Activated T-cell treated with anti-CD3 and anti-CD28 coated beads for 4 hours (primary cell): ENCODE data around the gene CES2.
A peak's percentile ranks its signal among the peaks of the same experiment; 100 is the strongest.
"Not testable (repeated sequence)": the region's sequence is repeated elsewhere in the genome, so short reads cannot be mapped to it uniquely, and the experiment has no call there.

ENCODE experiments used
- DNase-seq: peaks from one replicate; pipeline ENCODE4 v3.0.0-alpha.2; 2020

Gene CES2

DNA sequence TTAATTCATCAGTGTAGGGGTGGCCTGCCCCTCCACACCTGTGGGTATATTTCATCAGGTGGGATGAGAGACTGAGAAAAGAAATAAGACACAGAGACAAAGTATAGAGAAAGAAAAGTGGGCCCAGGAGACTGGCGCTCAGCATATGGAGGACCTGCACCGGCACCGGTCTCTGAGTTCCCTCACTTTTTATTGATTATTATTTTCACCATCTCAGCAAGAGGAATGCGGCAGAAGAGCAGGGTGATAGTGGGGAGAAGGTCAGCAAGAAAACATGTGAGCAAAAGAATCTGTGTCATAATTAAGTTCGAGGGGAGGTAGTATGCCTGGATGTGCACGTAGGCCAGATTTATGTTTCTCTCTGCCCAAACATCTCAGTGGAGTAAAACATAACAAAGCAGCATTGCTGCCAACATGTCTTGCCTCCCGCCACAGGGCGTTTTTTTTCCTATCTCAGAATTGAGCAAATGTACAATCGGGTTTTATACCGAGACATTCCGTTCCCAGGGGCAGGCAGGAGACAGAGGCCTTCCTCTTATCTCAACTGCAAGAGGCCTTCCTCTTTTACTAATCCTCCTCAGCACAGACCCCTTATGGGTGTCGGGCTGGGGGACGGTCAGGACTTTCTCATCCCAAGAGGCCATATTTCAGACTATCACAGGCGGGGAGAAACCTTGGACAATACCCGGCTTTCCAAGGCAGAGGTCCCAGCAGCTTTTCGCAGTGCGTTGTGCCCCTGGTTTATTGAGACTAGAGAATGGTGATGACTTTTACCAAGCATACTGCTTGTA is 20.2 kb downstream of the CES2 start:
- DNase-seq: not testable (repeated sequence)

GRCh38 chr16:66956154-66956457 is 20.8 kb downstream of the CES2 start:
- not testable (repeated sequence) for DNase-seq

DNA sequence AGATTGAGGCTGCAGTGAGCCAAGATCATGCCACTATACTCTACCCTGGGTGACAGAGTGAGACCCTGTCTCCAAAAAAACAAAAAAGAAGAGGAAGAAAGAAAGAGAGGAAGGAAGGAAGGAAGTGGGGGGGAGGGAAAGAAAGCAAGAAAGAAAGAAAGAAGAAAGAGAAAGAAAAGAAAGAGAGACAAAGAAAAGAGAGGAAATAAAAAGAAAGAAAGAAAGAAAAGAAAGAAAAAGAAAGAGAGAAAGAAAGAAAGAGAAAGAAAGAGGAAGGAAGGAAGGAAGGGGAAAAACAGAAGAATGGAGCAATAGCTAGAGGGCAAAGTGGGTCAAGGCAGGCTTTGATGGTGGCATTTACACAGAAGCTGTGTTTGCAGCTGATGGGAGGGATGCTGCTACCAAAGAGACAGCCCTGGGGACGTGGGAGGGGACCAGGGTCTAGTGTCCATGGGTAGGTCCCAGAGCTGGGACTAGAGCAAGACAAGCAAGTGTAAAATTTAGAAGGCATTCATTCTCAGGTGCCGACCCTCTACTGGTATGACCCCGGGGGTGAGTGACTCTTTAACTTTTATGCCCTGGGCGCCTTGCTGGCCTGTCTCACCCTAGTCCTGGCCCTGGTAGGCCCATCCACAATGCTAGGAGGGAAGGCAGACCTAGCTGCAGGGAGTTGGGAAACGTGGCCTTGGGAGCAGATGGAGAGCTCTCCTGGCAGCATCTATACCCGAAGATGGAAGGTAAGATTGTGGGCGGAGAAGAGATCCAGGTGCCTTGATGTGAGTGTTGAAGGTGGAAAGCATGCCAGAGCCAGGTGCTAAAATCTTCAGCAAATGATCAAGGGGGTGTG is 23.8 kb downstream of the CES2 start:
- DNase-seq: no peak

GRCh38 chr16:66959704-66960161 is 24.4 kb downstream of the CES2 start:
- no peak for DNase-seq

- no peak for DNase-seq
Observed at GRCh38 chr16:66960270-66960669, 25.0 kb downstream of the CES2 start.

GRCh38 chr16:66961065-66961744 is 25.9 kb downstream of the CES2 start, which contains the start of gene CES3:
CES3 (plus strand) TSS chr16:66961266; CDS start chr16:66961308, 42 bp downstream.
- DNase-seq: no peak

DNA sequence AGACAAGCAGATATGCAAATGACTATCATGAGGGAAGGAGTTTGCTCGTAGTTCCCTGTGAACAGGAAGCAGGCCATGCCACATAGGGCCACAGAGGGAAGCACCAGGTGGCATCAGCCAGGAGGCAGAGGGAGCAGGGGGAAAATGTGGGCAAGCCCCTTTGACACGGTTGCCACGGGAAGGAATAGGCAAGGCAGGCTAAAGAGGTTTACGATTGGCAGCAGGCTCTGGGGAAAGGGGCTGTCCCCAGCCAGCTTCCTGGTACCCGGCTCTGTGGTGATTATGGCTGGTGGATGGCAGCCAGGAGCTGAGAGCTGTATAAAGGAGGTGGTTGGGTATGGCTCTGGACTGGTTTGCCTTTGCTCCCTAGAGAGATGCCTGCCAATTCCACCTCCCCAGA is 26.6 kb downstream of the CES2 start:
- no peak for DNase-seq

DNA sequence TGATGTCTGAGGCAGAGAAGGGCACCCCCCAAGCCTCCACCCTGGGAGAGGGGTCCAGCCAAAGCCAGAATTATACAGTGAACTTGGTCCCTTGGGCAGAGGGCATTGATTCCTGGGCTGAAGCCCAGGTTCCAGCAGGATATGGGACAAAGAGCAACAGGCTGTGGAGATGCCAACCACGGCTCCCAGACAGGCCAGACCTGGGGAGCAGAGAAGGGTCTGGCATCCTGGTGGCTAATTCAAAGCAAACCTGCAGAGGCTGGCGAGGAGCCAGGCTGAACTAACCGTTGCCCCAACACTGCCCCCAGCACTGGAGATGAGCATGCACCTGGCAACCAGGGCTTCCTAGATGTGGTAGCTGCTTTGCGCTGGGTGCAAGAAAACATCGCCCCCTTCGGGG is 28.7 kb downstream of the CES2 start:
- DNase-seq: no peak

DNA sequence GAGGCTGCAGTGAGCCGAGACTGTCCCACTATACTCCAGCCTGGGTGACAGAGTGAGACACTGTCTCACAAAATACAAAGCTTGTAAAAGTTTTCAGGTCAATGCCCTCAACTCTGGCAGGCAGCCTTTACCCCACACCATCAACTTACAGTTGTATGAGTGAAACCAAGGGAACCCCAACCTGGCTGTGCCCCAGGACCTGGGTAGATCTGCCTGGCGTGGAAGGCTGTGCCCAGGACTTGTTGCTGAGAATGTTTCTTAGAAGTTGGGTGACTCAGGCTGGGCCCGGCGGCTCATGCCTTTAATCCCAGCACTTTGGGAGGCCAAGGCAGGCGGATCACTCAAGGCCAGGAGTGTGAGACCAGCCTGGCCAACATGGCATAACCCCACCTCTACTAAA is 33.5 kb downstream of the CES2 start:
- DNase-seq: no peak

DNA sequence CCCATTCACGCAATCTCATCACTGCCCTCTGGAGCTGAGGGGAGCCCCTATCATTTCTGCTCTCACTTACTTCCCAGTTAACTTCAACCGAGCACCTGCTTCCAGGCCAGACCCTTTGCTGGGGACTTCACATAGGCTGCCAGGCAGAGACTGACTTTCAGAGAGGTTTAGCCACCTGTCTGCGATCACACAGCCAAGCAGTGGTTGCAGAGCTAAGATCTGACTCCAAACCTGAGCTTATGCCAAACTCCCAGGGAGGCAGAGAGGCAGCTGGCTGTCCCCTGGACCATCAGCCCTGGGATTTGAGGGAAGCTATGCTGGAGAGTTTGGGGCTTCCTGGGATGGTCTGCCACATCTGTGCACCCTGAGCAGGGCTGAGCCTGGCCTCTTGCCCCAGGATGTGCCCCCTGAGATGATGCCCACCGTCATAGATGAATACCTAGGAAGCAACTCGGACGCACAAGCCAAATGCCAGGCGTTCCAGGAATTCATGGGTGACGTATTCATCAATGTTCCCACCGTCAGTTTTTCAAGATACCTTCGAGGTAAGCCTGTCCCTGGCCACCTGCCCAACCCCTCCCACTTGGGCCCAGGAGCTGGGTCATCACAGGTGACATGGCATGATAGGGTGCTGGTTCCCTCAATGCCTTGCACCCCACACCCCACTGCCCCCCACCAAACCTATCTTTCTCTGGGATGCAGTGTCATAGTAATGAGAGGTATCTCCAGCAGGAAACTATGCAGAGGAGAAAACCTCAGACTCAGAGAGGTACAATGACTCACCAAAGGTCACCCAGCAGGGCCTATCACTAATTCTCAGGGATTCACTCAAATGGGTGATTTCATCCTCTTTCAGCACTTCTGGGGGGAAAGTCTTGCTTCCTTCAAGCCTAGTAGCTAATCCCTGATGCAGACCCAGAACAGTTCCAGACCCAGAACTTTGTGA is 35.7 kb downstream of the CES2 start:
- DNase-seq: no peak

DNA sequence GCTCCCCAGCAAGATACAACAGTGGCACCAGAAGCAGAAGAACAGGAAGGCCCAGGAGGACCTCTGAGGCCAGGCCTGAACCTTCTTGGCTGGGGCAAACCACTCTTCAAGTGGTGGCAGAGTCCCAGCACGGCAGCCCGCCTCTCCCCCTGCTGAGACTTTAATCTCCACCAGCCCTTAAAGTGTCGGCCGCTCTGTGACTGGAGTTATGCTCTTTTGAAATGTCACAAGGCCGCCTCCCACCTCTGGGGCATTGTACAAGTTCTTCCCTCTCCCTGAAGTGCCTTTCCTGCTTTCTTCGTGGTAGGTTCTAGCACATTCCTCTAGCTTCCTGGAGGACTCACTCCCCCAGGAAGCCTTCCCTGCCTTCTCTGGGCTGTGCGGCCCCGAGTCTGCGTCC is 37.7 kb downstream of the CES2 start:
- DNase-seq: no peak

- DNase-seq: no peak
Observed at GRCh38 chr16:66973716-66974115, 38.4 kb downstream of the CES2 start.

DNA sequence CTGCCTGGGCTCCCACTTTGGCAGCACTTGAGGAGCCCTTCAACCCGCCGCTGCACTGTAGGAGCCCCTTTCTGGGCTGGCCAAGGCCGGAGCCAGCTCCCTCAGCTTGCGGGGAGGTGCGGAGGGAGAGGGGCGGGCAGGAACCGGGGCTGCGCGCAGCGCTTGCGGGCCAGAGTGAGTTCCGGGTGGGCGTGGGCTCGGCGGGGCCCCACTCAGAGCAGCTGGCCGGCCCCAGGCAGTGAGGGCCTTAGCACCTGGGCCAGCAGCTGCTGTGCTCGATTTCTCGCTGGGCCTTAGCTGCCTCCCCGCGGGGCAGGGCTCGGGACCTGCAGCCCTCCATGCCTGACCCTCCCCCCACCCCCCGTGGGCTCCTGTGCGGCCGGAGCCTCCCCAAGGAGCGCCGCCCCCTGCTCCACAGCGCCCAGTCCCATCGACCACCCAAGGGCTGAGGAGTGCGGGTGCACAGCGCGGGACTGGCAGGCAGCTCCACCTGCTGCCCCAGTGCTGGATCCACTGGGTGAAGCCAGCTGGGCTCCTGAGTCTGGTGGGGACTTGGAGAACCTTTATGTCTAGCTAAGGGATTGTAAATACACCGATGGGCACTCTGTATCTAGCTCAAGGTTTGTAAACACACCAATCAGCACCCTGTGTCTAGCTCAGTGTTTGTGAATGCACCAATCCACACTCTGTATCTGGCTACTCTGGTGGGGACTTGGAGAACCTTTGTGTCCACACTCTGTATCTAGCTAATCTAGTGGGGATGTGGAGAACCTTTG is 39.0 kb downstream of the CES2 start:
- not testable (repeated sequence) for DNase-seq

- DNase-seq: peak; percentile 37
Observed at GRCh38 chr16:66974932-66975246, 39.6 kb downstream of the CES2 start.

DNA sequence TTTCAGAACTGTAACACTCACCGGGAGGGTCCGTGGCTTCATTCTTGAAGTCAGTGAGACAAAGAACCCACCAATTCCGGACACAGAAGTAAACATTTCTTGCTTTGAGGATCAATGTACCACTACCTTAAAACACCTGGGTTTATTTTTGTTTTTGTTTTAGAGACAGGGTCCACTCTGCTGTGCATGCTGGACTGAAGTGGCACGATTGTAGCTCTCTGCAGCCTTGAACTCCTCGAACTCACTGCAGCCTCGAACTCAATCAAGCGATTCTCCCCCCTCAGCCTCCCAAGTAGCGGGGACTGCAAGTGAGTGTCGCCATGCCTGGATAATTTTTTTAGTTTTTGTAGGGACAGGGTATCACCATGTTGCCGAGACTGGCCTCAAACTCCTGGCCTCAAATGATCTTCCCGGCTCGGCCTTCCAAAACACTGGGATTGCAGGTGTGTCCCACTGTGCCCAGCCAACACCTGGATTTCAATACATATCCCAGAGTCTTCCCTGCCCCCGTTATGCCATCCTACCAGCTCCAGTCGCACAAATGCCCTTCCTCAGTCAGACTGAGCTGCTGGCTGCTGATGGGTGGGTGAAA is 40.1 kb downstream of the CES2 start:
- DNase-seq: no peak

DNA sequence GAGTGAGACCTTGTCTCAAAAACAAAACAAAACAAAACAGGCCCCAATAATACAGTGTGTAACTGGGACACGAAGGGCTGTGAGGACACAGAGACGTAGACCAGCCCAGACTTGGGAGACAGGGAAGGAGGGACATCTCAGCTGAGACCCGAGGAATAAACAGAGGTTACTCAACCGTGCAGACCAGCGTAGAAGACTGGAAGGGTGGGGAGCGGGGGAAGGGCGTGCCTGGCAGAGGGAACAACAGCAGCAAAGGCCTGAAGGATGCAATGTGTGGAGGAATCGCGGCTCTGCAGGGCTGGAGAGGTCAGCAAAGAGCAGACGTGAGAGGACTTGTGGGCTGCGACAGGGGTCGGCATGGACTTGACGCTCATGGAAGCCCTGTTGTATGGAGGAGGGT is 41.4 kb downstream of the CES2 start:
- no peak for DNase-seq

DNA sequence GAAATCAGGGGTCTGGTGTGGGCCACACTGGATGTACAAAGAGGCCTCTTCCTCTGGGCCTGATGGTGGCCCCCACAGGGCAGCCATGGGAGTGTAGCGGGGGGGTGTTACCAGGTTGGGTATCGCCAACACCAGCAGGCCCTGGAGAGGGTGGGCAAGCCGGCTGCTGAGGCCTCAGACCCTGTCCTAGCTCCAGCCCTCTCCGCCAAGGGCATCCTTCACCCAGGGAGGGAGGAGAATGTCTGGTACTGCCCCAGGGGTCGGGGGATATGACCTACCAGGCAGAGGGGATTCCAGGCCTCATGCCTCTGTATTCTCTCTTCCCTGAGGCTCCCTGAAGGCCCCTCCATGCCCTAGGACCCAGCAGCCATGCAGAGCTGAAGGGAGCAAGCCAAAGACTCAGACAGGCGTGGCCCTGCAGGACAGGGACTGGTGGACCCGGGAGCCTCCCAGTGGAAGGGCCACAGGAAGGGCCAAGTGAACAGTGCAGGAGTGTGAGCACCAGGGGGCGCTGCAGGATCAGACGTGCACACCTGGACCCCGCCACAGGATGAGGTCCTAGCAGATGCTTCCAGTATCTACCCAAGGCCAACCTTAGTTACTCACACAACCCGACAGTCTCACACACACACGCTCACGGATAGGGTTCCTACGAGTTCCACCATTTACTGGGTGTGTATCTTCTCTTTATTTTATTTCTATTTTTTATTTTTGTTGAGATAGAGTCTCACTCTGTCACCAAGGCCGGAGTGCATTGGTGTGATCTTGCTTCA is 42.2 kb downstream of the CES2 start:
- peak; percentile 88 for DNase-seq

DNA sequence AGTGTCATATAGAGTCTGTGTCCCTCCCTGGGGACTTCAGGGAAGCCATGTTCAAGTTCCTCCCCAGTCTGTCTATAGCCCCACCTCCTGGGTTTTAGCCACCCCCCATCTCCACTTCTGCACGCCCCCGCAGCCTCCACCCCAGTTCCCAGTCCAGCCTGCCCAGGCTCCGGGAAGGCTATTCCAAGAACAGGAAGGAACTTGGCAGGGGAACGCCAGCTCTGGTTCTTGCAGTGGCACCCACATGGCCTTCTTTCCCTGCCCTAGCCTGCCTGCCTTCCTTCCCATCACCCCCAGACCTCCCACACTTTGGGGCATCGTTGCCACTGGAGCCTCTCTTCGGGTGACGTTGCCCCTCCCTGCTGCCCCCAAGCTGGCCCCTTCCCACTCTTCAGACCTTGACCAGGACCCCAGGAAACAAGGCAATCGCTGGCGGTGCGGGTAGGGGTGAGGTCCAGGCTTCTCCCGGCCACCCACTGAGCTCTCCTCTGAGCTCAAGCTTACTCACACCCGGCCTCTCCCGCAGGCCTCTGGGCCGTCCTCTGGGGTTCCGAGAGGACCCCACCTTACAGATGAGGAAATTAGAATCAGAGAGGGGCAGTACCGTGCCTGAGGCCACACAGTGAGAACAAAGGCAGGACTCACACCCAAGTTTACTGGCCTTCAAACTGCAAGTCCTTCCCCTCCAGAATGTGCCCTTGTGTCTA is 43.8 kb downstream of the CES2 start:
- no peak for DNase-seq

DNA sequence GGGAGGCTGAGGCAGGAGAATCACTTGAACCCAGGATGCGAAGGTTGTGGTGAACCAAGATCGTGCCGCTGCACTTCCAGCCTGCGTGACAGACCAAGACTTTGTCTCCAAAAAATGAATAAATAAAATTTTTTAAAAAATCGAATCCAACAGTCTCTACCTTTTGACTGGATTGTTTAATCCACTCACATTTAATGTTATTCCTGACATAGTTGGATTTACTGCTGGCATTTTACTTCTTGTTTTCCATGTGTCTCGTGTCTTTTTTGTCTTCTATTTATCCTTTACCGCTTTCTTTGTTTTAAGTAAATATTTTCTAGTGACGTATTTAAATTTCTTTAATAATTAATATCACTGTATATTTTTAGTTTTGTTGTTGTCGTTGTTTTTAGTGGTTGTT is 47.7 kb downstream of the CES2 start:
- no peak for DNase-seq

DNA sequence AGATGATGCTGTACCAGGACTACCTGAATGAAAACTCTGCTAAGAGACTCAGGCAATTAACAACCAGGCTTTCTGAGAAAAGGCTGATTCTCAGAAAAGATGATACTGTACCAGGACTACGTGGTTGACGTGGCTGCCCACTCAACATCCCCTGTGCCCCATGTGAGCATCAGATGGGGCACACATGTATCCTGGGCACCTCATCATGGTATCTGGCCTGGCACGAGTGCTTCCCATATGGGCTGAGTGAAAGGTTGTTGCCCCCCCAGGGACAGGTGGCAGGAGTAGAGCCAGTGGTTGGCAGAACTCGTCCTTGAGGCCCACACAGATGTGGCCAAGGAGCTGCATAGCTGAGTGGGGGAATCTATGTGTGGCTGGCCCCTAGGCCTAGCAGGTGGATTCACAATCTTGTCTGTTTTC is 49.6 kb downstream of the CES2 start:
- DNase-seq: peak; percentile 45
